HG02678 (cell line): ENCODE data around the gene COLQ.
"Not testable (repeated sequence)": the region's sequence is repeated elsewhere in the genome, so short reads cannot be mapped to it uniquely, and the experiment has no call there.

Experiments used
- ATAC-seq: cut with Tn5 transposase; IDR thresholded peaks from one replicate; pipeline ENCODE4 v1.9.1; 2021; ENCODE audit warnings: mild to moderate bottlenecking, moderate library complexity; ENCODE audit not compliant: unreplicated experiment

COLQ gene

GRCh38 chr3:15521573-15521965 is at the start of gene COLQ:
Gene COLQ (minus strand): TSS chr3:15521706. CDS start chr3:15521625, 81 bp downstream.
- no peak for ATAC-seq

- no peak for ATAC-seq
Observed at GRCh38 chr3:15563190-15563589, 41.7 kb upstream of the COLQ start.

GRCh38 chr3:15562560-15562959 is 41.1 kb upstream of the COLQ start:
- ATAC-seq, result no peak

GRCh38 chr3:15558581-15558980 is 37.1 kb upstream of the COLQ start:
- no peak for ATAC-seq

GRCh38 chr3:15557511-15557946 is 36.0 kb upstream of the COLQ start:
- peak; percentile 64 for ATAC-seq

- ATAC-seq, result peak; percentile 90
Observed at GRCh38 chr3:15556512-15556911, 35.0 kb upstream of the COLQ start.

- no peak for ATAC-seq
Observed at GRCh38 chr3:15553749-15554148, 32.2 kb upstream of the COLQ start.

GRCh38 chr3:15551902-15552301 is 30.4 kb upstream of the COLQ start:
- no peak for ATAC-seq

- no peak for ATAC-seq
Observed at GRCh38 chr3:15549846-15550245, 28.3 kb upstream of the COLQ start.

- no peak for ATAC-seq
Observed at GRCh38 chr3:15542614-15543013, 21.1 kb upstream of the COLQ start.

GRCh38 chr3:15541371-15541770 is 19.9 kb upstream of the COLQ start:
- ATAC-seq, result no peak

- no peak for ATAC-seq
Observed at GRCh38 chr3:15539066-15539465, 17.6 kb upstream of the COLQ start.

GRCh38 chr3:15538345-15538744 is 16.8 kb upstream of the COLQ start:
- no peak for ATAC-seq

GRCh38 chr3:15536856-15537255 is 15.3 kb upstream of the COLQ start:
- ATAC-seq, result no peak

- ATAC-seq, result no peak
Observed at GRCh38 chr3:15535732-15536131, 14.2 kb upstream of the COLQ start.

- not testable (repeated sequence) for ATAC-seq
Observed at GRCh38 chr3:15532614-15533013, 11.1 kb upstream of the COLQ start.

GRCh38 chr3:15531346-15531745 is 9.8 kb upstream of the COLQ start:
- ATAC-seq, result no peak

GRCh38 chr3:15528854-15529537 is 7.5 kb upstream of the COLQ start:
- ATAC-seq, result no peak

GRCh38 chr3:15527031-15527459 is 5.5 kb upstream of the COLQ start:
- no peak for ATAC-seq

GRCh38 chr3:15525790-15526189 is 4.3 kb upstream of the COLQ start:
- no peak for ATAC-seq

GRCh38 chr3:15523660-15524417 is 2.3 kb upstream of the COLQ start:
- ATAC-seq, result no peak

- ATAC-seq, result no peak
Observed at GRCh38 chr3:15522016-15522415, 510 bp upstream of the COLQ start.
